NCI-H1694 (cell line): ENCODE data around the gene COX4I2.
A peak's percentile ranks its signal among the peaks of the same experiment; 100 is the strongest.
"Not testable (repeated sequence)": the region's sequence is repeated elsewhere in the genome, so short reads cannot be mapped to it uniquely, and the experiment has no call there.

ENCODE experiments used
- DNase-seq: peaks from one replicate; lab custom pipeline; 2025; lab: John Stamatoyannopoulos, UW

The COX4I2 gene

DNA sequence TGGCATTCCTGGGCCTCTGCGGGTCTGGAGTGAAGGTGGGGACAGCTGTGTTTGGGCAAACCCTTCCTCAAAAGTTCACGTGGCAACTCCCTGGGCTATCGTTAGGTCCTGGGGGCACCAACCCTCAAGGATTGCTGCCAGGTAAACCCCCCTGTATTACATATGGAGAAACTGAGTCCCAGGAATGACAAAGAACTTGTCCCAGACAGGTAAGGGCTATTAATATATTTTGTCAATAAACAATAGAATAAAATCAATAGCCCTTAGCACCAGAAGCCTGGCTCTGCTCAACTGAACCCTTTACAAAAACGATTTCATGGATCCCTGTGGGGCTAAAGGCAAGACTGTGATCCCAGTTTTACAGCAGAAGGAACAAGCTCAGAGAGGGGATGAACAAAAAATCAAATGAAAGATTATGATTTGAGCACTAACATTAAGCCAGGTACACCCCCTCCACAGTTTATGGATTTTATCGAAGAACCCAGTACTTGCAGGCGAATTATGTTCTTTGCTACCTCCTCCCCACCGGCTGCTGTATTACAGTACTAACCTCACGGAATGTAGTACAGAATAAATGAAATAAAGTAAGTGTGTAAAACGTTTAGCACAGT is 30.0 kb upstream of the COX4I2 start:
- no peak for DNase-seq

DNA sequence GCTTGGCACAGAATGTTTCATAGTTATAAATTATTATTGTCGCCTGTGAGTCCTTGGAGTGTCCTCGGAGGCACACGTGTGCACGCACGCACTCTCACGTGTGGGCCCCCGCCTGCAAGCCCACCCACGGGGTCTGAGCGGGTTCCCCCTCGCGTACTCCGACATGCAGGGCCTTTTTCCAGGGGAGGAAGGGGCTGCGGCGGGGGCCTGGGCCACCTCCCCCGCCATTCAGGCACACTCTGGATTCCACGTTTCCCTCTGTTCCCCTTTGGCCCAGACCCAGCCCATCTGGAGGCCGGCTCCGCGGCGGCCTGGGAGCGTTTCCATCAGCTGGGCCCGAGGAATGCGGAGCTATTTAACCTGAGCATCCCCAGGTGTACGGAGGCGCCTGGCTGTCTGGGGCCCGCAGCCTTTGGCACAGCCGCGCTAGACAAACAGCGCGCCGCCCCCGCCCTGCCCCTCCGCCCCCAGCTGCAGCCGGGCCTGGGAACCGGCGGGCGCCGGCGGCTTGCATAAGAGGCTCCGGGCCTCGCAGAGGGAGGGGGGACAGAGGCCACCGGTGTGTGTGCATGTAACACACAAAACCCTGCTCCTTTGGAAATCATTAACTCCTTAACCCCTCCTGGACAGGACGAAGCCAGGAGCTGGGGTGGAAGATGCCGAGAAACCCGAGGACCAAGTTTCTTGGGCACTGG is 29.3 kb upstream of the COX4I2 start:
- peak; percentile 87 for DNase-seq

DNA sequence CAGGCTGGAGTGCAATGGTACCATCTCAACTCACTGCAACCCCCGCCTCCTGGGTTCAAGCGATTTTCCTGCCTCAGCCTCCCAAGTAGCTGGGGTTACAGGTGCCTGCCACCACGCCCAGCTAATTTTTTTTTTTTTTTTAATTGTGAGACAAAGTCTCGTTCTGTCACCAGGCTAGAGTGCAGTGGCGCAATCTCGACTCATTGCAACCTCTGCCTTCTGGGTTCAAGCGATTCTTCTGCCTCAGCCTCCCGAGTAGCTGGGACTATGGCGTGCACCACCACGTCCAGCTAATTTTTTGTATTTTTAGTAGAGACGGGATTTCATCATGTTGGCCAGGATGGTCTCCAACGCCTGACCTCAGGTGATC is 25.5 kb upstream of the COX4I2 start:
- DNase-seq = not testable (repeated sequence)

DNA sequence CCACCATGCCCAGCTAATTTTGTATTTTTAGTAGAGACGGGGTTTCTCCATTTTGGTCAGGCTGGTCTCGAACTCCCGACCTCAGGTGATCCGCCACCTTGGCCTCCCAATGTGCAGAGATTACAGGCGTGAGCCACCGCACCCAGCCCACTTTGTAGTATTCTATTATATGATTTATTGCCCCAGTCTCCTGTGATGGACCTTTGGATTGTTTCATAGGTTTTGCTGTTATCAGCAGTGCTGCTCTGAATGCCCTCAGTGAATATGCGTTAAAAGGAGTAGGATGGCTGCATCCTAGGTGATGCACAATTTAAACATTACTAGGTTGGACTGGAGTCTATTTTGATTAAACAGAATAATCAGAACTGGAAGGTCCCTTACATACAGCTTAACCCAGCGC is 22.3 kb upstream of the COX4I2 start:
- no peak for DNase-seq

DNA sequence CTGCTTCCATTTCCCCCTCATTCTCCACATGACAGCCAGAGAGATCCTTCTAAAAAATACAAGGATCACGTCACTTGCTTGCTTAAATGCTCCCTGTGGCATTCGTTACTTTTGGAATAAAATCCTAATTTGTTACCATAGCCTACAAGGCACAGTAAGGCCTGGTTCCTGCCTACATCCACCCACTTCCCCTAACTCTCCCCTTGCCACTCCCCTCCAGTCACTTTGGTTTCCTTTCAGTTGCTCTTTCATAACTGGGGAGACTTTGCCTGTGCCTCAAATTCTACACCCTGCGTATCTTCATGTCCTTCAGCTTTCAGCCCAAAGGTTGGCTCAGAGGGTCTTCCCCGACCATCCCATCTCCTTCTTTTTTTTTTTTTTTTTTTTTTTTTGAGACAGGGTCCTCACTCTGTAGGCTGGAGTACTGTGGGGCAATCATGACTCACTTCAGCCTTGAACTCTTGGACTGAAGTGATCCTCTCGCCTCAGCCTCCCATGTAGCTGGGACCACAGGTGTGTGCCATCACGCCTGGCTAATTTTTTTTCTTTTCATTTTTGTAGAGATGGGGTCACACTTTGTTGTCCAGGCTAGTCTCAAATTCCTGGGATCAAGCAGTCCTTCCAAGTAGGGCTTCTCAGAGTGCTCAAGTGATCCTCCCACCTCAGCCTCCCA is 20.1 kb upstream of the COX4I2 start:
- no peak for DNase-seq

DNA sequence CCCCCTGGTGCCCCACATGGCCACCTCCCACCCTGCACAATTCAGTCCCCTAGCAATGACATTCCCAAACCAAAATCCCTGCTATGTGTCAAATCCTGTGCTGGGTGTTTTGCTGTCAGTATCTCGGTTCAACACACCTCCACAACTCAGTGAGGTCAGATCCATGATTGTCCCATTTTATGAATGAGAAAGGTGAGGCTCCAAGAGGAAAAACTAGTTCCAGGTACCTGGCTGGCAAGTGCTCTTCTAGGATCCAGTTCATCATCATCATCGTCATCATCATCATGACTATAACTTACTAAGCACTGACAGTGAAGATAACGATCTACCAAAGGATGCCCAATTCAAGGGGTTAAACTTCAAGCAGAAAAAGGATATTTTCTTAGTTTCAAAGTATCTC is 17.5 kb upstream of the COX4I2 start:
- DNase-seq = no peak

DNA sequence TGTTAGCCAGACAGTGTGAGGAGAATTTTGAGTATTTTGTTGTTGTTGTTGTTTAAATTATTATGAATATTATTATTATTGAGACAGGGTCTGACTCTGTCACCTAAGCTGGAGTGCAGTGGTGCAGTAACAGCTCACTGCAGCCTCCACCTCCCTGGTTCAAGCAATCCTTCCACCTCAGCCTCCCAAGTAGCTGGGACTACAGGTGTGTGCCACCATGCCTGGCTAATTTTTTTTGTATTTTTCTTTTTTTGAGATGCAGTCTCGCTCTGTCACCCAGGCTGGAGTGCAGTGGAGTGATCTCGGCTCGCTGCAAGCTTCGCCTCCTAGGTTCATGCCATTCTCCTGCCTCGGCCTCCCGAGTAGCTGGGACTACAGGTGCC is 14.6 kb upstream of the COX4I2 start:
- DNase-seq = not testable (repeated sequence)

DNA sequence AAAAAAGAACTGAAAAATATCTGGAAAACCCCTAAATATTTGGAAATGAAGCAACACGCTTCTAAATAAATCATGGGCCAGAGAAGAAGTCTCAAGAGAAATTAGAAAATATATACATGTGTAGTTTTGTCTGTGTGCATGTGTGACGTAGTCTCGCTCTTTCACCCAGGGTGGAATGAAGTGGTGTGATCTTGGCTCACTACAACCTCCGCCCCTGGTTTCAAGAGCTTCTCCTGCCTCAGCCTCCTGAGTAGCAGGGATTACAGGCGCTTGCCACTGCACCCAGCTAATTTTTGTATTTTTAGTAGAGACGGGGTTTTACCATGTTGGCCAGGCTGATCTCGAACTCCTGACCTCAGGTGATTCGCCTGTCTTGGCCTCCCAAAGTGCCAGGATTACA is 11.2 kb upstream of the COX4I2 start:
- not testable (repeated sequence) for DNase-seq

DNA sequence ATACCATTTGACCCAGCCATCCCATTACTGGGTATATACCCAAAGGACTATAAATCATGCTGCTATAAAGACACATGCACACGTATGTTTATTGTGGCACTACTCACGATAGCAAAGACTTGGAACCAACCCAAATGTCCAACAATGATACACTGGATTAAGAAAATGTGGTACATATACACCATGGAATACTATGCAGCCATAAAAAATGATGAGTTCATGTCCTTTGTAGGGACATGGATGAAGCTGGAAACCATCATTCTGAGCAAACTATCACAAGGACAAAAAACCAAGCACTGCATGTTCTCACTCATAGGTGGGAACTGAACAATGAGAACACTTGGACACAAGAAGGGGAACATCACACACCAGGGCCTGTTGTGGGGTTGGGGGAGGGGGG is 9.7 kb upstream of the COX4I2 start:
- not testable (repeated sequence) for DNase-seq

DNA sequence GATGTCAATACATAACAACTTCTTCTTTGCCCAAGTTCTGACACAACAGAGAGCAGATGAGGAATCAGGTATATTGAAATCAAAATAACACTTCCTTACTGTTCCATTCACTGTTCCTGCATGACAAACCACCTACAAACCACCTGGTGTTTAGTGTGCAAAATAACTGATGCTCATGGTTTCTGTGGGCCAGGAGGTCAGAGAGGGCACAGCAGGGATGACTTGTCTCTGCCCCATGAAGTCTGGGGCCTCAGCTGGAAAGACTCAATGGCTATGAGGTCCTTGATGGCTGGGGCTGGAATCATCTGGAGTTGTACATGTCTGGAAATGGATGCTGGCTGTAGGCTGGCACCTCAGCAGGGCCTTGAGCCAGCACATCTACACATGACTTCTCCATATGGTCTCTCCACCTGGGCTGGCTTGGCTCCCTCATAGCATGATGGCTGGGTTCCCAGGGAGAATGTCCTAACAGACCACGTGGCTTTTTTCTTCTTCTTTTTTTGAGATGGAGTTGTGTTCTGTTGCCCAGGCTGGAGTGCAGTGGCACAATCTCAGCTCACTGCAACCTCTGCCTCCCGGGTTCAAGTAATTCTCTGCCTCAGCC is 7.4 kb upstream of the COX4I2 start:
- DNase-seq = peak; percentile 92

DNA sequence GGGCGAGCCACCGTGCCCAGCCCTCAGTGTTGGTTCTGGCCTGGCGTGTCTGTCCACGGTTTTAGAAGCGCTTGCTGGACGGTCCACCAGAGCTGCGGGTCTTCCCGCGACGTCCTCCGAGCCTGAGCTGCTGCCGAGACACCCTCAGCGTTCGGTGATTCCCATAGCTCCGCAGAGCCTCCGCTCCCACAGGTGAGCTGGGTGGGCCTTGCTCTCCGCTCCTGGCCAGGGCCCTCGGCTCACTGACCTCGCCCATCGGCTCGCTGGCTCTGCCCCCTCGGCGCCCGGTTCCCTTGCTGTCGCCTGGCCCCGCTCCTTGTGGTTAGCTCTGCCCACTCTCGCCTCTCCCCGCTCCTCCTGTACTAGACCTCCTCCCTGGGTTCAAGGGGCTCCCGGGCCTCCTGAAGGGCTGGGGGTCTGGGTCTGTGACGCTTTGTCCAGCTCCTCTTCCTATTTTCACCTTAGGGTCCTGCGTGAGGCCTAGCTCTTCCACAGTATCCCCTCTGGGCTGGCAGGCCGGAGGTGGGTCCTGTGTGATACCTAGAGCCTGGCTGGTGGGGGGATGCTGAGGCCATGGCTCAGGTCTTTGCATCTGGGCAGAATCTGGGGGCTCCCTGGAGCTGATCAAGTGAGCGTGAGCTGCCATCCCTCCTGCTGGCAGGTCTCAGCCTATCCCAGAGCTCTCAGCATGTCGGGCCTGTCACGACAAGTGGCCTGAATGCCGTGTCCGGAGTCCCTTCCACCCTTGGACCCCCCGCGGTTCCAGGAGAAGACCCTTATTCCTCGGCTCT is 5.0 kb upstream of the COX4I2 start:
- DNase-seq = no peak

DNA sequence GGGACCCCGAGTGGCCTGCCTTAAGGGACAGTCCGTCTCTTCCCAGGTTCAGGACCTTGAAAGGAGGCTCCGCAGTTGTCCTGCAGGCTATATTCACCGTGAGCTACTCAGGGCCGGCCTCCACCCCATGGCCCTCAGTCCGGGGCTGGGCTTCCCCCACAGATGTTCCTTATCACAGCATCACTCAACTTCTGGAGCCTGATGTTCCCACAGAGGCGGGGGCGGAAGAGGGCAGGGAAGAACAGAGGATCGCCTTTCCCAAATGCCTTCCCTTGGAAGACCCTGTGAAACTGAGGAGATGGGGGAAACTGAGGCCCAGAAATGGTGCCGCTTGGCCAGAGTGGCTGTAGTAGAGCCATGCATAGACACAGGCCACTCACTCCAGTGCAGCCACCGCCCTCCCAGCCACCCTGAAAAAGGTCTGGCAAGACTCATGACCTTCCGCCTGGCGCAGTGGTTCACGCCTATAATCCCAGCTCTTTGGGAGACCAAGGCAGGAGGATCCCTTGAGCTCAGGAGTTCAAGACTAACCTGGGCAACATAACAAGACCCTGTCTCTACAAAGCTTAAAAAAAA is 4.3 kb upstream of the COX4I2 start:
- no peak for DNase-seq

DNA sequence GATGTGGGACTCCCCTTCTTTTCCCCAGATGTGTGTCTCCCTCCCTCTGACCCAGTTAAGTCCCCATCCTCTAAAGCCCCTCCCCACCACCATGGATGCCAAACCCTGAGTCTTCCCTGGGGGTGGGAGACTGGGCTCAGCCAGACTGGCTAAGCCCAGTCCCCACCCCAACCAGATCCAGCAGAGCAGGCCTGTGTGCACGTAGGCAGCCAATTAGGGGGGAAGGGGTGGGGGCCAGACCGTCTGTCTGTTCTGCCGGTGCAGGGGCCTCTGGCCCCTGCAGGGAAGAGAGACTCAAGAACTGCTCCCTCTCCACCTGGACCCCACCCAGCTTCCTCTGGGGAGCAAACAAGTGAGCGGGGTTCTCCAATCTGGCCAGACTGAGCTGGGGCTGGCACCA is 605 bp downstream of the COX4I2 start:
- peak; percentile 24 for DNase-seq

DNA sequence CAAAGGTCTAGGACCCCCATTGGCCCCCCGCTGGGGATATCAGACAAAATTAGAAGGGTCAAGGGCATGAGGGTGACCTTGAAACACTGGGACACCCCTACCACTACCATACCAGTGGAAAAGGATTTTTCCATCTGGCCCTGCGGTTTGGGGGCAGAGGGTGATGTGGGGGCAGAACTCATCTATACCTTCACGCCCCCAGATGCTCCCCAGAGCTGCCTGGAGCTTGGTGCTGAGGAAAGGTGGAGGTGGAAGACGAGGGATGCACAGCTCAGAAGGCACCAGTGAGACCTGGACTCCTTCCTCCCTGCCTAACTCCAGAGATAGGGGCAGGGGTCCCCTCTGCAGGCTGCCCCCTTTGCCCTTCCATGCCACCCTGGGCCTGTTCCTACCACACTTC is 1.1 kb downstream of the COX4I2 start:
- DNase-seq = no peak

DNA sequence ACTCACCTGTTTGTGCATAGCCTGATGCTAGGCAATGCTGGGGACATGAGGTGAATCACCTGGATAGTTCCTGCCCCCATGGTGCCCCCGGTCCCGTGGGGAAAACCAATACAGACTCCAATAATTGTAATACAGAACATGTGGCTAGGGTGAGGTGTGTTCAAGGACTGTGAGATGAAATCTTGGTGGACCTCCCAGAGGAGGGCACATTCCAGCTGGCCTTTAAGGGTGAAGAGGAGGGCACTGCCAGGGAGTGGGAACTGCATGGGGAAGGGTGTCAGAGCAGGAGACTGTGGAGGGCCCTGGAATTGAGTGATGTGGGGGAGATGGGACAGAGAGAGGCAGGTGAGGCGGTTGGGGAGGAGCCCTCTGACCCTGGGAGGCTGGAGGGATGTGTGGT is 2.5 kb downstream of the COX4I2 start:
- no peak for DNase-seq

DNA sequence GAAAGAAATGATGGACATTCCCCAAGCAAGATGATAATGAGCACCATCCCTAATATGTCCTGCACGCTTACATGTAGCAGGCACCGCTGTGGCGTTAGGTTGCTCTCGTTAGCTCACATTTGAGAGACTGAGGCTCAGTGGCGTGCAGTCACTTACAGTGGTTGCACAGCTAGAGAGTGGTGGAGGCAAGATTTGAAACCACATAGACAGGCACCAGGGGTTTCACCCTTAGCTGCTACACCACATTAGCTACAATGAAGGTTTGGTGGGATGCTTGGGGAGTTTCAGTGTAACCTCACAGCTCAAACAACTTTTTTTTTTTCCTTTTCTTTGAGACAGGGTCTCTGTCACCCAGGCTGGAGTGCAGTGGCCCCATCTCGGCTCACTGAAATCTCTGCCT is 3.7 kb downstream of the COX4I2 start:
- no peak for DNase-seq

DNA sequence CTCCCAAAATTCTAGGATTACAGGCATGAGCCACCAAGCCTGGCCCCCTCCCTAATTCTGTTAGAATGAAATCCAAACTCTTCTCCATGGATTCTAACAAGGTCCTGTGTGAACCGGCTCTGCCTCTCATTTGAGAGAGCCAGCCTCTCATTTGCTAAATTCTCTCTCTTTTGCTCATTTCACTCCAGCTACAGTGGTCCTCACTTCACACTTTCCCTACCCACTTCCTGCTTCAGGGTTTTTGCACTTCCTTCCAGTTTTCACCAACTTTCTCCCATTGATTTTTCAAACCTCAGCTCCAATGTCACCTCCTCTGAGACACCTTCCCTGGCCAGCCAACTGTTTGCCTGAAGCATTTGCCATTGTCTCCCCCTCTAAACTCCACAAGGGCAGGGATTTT is 5.1 kb downstream of the COX4I2 start:
- no peak for DNase-seq

DNA sequence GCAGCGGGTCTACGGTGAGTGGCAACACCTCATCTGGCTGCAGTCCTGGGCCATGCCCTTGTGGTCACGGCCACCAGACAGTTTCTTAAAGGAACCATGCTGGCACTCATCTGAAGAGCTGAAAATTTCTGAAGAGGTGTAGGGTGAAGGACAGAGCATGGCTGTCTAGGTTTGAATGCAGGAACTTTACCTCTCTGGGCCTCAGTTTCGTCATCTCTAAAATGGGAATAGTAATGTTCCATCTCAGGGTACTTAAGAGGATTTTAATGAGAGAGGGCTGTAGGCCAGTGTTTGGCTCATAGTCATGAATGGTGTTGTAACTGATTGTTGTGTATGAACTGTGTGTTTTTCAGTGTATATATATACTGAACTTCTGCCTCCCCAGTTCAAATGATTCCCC is 5.8 kb downstream of the COX4I2 start:
- DNase-seq = no peak

DNA sequence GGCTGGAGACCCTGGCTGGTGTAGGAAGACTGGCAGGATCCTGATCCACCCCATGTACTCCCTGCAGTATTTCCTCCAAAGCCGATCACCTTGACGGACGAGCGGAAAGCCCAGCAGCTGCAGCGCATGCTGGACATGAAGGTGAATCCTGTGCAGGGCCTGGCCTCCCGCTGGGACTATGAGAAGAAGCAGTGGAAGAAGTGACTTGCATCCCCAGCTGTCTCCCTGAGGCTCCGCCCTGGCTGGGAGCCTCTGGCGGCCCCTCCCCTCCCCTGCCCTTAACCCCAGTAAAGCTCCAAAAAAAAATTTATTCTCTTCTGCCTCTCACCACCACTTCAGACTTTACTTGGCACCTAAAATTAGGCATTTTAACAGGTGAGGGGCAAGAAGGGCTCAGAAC is 7.0 kb downstream of the COX4I2 start:
- no peak for DNase-seq

DNA sequence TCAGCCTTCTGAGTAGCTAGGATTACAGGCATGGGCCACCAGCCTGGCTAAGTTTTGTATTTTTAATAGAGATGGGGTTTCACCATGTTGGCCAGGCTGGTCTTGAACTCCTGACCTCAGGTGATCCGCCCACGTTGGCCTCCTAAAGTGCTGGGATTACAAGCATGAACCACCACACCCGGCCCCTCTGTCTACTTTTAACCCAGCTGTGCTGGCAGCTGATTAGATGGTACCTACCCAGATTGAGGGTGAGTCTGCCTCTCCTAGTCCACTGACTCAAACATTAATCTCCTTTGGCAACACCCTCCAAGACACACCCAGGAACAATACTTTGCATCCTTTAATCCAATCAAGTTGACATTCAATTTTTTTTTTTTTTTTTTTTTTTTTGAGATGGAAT is 10.4 kb downstream of the COX4I2 start:
- DNase-seq = not testable (repeated sequence)

DNA sequence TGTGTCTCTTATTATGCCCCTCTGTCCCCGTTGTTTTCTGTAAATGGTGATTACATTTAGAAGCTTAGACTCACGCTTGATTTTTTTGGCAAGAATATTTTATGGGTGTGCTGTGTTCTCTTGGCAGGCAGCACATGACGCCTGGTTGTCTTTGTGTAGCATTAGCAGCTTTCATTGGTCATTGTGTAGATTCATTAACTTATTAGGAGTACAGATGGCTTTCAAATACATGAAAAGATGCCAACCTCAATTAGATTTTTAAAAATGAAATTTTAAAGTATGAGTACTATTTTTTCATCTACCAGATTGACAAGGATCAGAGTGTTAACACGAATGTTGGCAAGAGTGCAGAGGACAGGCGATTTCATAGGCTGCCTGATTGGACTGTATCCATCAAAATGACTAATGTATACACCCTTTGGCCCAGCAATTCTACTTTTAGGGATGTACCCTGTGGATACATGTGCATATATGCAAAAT is 15.2 kb downstream of the COX4I2 start:
- DNase-seq = peak; percentile 96

DNA sequence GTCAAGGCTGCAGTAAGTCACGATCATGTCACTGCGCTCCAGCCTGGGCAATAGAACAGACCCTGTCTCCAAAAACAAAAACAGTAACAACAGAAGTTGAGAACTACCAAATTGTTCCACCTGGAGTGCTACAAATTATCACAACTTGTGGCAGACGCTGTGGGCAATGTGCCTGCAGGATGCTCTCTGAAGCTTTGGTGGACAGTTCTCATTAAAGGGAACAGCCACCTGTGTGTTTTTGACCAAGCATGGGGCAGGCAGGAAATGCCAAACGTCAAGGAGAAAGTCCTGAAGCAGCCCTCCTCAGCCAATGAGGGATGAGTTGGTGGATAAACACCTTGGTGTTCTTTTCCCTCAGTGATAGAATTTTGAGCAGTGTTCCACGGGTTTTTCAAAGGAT is 15.8 kb downstream of the COX4I2 start:
- DNase-seq = peak; percentile 32
